HG02981 (cell line): ENCODE measurements around the gene NANOS1.
A peak's percentile ranks its signal among the peaks of the same experiment; 100 is the strongest.
"Not testable (repeated sequence)": the region's sequence is repeated elsewhere in the genome, so short reads cannot be mapped to it uniquely, and the experiment has no call there.

Experiments used
- ATAC-seq: cut with Tn5 transposase; IDR thresholded peaks from one replicate; pipeline ENCODE4 v1.9.1; 2021; ENCODE audit warnings: mild to moderate bottlenecking, moderate library complexity; ENCODE audit not compliant: unreplicated experiment

The NANOS1 gene

DNA sequence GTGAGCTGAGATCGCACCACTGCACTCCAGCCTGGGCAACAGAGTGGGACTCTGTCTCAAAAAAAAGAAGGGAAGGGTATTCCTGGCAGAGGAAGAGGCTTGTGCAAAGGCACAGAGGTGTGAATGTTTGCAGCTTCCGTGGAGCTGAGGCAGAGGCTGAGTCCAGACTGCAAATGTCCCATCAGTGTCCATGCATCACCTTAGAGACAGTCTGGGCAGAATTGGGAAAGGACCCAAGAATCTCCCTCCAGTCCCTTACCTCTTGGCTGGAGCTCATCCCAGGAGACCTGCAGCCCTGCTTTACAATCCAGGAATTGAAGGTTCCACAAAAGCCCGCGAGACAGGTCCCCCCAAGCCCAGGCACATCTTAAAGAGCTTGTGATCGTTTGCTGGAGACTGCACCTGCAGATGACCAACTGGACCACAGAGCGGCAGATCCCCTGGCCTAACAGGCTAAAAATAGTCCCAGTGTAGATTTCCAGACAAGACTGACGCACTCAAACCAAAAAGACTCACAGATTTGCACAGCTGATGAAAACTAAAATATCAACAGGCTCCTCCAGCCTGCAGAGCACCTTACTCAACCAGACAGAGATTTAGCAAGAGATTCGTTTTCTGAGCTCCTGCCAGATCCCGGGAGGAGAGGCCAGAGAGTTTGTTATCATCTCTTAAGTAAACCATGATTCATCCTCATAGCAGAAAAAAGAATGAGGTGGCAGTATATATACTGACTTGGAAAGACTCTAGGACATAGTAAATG is 22.9 kb upstream of the NANOS1 start:
- ATAC-seq = no peak

DNA sequence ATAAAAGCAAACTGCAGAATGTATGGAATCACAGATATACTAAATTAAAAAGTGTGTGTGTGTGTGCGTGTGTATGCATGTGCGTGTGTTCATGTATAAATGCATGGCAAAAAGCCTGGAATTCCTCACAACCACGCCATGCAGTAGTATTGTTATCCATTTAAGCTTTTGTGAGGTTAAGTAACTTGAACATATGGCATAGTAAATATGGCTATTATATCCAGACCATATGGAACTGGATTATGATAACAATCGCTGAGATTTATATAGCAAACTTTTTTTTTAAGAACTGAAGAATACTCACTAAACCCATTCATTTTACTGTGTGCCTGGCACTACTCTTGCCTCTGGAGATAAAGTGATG is 22.3 kb upstream of the NANOS1 start:
- no peak for ATAC-seq

DNA sequence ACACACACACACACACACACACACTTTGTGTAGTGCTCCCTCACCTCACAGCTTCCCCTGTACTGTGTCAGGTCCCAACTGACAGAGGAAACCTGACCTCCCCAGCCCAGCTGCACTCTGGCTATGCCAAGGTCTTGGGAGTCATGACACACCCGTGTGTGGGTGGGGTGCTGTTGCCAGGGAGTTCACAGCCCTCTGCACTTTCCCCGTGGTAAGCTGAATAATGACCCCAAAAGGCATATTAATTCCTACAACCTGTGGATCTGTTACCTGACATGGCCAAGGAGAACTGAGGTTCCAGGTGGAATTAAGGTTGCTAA is 8.9 kb upstream of the NANOS1 start:
- no peak for ATAC-seq

DNA sequence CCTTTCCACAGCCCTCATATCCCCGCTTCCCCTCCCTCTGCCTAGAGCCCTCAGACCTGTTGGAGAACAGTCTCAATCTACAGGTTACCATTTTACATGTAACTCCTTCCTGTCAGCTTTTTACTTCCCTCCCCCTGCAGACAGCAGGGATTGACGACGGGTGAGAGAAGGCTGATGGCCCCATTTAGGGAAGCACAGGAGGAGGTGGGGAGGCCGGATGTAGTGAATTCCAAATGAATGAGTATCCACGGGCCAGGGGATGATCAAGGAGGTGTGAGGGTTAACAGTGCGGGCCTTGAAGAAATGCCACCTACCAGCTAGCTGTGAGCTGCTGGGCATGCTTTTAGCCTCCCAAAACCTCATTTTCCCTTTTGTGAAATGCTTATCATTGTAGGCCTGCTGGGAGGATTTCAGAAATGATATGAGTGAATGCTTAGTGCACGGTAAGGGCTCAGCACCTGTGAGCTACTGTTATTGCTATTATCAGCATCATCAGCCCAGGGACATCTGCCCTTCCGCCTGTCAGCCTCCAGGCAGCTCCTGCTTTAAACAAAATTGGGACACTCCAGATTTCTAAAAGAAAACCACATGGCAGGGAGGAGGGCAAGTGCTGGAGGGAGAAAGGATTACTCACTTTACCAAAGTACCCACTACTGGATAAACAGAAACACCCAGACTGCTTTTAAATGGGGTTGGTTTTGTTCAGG is 6.5 kb upstream of the NANOS1 start:
- ATAC-seq = no peak

DNA sequence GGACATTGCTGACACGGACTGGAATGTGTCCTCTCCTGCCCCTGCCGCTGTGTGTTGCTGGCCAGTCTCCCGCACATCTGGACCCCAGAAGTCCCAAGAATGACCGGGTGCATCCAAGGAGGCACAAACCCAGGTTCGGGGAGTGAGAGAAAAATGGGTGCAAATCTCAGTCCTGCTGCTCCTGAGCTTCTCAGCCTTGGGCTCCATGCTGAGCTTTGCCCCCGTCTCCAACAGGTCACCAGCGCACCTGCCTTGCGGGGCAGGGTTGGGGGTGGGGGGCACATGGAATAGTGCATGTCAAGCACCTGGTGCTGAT is 6.0 kb upstream of the NANOS1 start:
- no peak for ATAC-seq

DNA sequence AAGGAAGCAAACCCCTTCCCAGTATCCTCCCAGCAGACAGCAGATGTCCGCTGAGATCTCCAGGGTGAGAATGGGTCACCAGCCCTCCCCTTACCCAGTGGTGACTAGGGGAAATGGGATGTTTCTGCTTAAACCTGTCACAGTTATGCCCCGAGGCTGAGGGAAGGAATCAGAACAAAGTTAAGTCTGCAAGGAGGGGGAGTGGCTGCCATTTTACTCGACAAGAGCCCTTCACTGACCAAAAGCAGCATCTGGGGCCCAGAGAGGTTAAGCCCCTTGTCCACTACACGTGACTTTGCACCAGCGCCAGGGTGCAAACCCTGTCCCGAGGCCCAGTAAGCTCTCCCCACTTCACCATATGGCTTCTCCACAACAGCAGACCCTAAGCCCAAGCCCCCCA is 4.6 kb upstream of the NANOS1 start:
- no peak for ATAC-seq

DNA sequence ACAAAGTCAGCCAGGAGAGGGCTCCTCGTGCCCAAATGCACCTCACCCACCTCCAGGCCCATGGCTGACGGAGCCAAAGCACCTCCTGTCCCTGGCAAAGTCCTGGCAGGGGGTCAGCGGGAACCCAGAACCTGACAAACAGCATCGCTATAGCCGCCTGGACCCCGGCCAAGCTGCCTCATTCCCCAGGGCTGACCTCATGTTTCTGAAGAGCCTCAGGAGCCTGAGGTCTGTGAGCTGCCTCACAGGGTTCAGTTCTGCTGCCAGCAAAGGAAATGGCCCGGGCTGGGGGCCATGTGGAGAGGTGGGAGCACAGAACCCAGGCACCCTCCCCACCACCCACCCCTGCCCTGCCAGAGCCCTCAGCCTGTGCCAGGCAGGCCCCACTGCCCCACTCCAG is 4.2 kb upstream of the NANOS1 start:
- no peak for ATAC-seq

DNA sequence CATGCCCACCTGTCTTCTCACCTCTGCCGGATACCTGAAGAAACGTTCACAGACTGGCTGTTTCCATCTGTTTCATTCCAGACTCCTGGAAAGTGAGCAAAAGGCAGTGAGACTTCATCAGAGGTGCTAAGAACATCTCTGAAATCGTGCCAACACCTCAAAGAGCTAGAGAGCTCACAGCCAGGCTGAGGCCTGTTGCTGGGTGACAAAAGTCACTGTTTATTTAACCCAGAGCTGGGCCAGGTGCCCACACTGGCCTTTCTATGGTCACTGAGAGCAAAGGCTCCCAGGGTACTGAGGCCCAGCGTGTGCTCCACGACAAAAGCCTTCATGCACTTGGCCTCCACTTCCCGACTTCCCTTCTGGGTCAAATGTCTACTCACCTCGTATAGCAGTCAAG is 3.7 kb upstream of the NANOS1 start:
- no peak for ATAC-seq

DNA sequence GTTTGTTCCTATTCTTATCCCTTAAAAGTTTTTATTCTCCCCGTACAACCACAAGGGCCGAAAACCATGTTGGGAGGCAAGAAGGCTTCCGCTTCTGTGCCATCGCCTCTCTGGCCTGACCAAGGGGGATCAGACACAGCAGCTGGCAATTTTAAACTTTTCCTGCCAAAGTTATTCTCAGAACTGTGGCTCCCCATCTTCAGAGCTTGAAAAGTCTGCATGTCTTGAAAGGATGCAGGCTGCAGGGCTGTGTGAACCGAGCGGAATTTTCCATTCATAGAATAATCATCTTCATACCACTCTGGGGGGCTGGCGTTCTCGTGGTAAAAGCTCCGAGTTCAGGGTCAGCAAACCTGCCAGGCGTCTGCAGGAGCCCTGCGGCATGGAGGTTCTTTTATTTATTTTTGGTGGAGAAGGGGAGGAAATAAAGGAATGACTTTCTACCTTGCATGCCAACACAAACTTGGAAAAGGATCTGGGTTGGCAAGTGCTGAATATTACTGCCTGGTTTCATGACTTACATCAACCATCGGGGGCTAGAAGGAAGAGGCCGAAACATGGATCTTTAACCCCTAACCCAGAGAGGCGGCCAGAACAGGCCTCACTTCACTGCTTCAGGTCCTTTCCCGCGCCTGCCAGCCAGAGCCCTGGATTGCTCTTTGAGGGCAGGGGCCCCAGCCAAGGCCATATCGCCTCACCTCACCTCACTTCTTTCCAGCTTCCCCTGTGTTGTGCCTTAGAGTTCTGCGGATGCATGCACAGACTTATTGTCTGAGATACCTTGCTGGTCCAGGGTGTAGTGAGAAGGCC is 3.0 kb upstream of the NANOS1 start:
- ATAC-seq = no peak

DNA sequence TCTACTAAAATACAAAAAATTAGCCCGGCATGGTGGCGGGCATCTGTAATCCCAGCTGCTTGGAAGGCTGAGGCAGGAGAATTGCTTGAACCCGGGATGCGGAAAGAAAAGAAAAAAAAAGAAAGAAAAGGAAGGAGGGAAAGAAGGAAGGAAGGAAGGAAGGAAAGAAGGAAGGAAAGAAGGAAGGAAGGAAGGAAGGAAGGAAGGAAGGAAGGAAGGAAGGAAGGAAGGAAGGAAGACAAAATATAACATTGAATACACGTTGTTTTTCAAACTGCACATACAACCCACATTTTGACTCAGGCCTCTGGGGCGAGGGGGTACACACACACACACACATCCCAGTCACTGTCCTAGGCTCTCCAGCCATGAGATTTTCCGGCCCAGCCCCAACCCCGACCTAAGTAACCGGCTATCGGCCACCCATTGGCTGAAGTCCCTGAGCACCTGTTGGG is 1.0 kb upstream of the NANOS1 start:
- not testable (repeated sequence) for ATAC-seq

DNA sequence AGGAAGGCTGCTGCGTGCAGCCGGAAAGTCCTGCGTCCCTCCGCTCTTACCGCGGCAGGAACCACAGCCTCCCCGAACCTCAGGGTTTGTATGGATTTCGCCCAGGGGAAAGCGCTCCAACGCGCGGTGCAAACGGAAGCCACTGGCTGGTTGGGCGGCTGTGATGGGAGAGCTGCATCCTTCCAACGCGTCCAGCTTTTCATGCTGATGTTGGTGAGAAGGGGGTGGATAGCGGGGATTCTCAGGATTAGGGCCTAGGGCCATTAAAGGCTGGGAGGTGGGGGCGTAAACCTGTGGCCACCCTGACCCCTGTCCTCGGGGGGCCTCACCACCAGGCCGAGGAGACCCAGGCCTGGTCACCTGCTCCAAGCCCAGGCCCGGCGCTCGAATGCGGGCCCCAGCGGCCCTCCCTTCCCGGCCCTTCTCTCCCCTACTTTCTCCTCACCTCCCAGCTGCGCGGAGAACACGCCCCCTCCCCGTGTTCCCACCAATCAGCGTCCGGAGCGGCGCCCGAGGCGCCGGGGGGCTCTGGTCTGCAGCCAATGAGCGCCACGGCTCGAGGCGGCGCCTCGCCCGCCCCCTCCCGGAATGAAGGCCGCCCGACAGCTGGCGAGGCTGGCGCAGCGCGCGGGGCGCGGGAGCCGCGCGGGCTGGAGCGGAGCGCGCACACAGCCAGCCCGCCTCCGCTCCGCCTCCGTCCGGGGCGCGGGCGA is 458 bp upstream of the NANOS1 start:
- peak; percentile 58 for ATAC-seq

DNA sequence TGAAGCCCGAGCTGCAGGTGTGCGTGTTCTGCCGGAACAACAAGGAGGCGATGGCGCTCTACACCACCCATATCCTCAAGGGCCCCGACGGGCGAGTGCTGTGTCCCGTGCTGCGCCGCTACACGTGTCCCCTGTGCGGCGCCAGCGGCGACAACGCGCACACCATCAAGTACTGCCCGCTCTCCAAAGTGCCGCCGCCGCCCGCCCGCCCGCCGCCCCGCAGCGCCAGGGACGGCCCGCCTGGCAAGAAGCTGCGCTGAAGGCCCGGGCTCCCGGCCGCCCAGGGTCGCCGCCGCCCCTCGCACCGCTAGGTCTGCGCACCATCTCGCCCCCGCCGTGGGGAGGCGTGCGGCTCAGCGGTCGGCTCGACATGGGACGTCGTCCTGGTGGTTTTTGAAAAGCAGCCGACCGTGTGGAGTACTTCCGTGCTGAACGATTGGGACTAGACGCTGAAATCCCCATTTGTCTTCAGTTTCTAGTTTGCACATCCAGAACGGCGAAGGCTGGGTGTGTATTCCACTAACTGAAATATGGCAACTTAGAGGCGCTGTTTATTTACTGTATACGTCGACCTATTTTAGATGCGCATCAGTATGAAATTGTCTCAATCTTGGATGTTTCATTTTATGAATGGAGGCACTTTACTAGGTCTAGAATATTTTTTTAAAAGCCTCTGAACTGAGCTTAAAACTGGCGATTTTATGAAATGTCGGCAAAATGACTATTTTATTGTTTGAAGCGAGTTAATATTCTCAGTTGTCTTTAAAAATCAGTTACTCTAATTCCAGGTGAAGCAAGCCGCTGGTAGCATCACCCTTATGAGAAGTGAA is 1.1 kb downstream of the NANOS1 start:
- ATAC-seq = peak; percentile 41

DNA sequence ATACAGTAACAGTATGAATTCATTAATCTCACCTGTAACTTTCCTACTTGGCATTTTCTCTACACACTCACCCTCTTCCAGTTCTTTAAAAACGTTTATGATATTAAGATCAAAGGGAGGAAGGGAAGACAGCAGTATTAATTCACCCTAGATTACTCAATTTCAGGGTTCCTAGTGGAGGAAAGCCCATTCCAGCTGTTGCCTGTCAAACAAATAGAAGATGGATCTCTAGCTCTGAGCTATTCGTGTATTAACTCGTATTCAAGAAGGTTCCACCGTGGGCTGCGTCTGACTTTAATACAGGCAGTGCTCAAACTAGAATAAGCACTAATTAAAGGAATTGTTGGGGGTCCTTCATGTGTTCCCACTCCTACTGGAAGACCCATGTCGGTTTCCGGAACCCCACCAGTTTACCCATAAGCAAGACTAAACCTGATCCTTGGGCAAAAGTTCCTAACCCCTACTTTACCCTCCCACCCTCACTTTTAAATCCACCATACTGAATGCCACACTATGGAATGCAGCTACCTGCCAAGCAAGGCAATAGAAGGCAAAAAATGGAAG is 2.1 kb downstream of the NANOS1 start:
- no peak for ATAC-seq

DNA sequence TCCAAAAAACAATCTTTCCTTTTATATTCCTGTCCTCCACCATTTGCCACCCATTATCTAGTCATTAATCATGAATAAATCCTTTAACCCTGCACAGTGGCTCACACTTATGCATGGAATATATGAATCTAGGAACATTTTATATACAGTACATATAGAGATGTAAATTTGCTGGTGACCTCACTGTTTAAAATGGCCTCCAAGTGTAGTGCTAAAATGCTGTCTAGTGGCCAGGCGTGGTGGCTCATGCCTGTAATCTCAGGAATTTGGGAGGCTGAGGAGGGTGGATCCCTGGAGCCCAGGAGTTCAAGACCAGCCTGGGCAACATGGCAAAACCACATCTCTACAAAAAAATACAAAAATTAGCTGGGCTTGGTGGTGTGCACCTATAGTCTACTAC is 9.6 kb downstream of the NANOS1 start:
- no peak for ATAC-seq

DNA sequence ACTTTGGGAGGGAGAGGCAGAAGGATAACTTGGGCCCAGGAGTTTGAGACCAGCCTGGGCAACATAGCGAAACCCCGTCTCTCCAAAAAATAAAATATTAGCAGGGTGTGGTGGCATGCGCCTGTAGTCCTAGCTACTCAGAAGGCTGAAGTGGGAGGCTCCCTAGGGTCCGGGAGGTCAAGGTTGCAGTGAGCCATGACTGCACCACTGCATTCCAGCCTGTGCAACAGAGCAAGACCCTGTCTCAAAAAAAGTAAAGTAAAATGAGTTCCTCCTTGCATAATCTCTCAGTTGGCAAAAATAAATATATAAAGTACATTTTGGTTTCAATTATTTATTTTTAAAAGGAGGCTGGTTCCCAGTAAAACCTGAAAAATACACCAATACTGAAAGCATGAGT is 11.8 kb downstream of the NANOS1 start:
- no peak for ATAC-seq

DNA sequence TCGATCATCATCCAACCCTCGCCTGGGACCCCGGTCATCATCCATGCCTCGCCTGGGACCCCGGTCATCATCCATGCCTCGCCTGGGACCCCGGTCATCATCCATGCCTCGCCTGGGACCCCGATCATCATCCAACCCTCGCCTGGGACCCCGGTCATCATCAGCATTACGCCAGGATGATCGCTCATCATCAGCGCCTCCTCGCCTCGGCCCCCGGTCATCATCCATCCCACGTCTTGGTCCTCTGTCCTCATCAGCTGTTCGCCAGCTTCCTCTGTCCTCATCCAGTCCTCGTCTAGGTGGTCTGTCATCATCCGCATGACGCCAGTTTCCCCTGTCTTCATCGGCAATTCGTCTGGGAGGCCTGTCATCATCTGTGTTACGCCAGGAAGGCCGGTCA is 12.7 kb downstream of the NANOS1 start:
- ATAC-seq = no peak

DNA sequence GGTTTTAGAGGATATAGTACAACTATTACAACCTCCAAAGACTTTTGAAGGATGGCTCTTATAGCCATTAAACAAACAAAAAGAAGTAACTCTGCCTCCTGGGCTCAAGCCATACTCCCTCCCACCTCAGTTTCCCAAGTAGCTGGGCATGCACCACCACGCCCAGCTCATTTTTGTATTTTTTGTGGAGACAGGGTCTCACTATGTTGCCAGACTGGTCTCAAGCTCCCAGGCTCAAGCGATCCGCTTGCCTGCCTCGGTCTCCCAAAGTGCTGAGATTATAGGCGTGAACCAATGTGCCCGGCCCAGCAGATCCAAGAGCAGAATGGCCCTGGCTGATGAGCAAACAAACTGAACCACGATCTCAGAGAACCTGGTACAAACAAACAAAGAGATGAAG is 16.0 kb downstream of the NANOS1 start:
- ATAC-seq = no peak

DNA sequence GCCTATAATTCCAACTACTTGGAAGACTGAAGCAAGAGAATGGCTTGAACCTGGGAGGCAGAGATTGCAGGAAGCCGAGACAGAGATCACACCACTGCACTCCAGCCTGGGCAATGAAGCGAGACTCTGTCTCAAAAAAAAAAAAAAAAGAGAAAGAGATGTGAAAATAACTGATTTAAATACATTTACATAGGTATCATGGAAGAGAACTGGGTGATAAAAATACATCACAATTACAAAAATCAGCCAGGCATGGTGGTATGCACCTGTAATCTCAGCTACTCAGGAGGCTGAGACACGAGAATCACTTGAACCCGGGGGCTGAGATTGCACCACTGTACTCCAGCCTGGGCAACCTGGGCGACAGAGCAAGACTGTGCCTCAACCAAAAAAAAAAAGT is 19.8 kb downstream of the NANOS1 start:
- no peak for ATAC-seq

DNA sequence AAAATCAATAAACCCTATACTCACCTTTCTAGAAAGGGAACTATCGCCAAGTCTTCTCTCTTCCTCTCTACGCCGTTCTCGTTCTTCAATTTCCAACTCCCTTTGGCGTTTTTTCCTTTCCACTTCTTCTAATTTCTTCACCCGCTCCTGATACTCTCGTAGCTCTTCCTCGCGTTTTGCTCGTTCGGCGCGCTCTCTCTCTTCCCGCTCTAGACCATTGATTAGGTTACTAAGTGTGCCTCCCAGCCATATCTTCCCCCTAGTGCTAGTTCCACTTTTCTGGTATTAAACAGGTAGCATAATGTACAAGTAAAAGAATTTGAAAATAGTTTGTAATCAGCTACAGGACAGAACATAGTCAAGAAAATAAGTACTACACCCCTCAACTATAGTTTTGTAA is 20.3 kb downstream of the NANOS1 start:
- ATAC-seq = no peak

DNA sequence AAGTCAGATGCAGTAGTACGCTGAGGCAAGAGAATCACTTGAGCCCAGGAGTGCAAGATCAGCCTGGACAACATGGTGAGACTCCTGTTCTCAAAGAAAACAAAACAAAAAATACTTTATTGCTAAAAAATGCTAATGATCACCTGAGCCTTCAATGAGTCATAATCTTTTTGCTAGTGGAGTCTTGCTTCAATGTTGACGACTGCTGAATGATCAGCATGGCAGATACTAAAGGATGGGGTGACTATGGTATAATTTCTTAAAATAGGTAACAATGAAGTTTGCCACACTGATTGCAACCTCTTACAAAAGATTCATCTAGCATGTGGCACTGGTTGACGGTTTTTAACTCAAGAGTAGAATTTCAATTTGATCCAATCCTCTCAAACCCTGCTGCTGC is 22.3 kb downstream of the NANOS1 start:
- ATAC-seq = no peak
